ENCODE measurements around the gene SBF2.

The SBF2 gene

DNA sequence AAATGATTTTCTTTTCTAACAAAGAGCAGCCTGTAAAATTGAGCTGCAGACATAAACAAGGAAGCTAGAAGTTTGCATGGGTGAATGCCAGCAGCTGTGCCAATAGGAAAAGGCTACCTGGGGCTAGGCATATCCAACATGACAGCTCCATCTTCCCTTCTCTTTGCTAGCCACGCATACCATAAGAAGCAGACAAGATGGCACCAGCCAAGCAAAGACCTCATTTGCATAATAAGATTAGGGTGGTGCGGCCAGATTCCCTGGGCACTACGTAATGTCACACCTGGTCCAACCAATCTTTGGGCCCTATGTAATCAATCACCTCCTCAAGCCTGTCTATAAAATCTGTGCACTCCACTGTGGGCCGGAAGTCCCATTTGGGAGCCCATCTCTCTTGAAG is 521.8 kb downstream of the SBF2 start:
- Histone ChIP-seq H3K9me3 (no peaks in the 10 kb centered on the region), H3K27ac (no peak overlapping the region), H3K4me3 (ENCODE audit: low read depth in 1 of 2, low read length in 1 of 2) (no peak overlapping the region), H3K36me3 (no peaks in the 10 kb centered on the region), H3K27me3 (no peaks in the 10 kb centered on the region), H3K4me1 (ENCODE audit: control insufficient read depth in 1 of 2, insufficient read depth in 1 of 2, low read depth in 1 of 2, low read length in 1 of 2) (no peaks in the 10 kb centered on the region)
- no peak for TF ChIP-seq CTCF (IDR thresholded peaks at IDR 0.05)

DNA sequence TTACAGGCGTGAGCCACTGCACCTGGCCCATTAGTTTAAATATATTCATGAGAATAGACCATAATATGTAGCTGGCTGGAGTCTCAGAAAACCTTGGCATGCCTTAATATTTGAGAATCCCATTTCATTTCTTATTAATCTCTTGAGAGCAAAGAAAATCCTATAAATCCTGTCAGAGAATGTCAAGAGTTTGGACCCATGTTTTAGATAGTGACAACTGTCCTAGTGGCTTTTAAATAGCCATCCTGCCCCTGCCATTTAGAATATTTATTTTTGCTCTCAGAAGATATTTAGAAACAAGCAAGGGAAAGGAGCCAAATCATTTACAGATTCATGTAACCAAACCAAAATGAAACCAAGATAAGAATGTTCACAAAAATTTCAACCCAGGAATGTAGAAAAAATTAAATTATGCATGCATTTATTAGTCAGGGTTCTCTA is 522.9 kb downstream of the SBF2 start:
- no peak for TF ChIP-seq CTCF (IDR thresholded peaks at IDR 0.05)
- no peaks in the 10 kb centered on the region for H3K4me1 ChIP-seq (ENCODE audit: control insufficient read depth in 1 of 2, insufficient read depth in 1 of 2, low read depth in 1 of 2, low read length in 1 of 2)
- no peaks in the 10 kb centered on the region for H3K9me3 ChIP-seq

DNA sequence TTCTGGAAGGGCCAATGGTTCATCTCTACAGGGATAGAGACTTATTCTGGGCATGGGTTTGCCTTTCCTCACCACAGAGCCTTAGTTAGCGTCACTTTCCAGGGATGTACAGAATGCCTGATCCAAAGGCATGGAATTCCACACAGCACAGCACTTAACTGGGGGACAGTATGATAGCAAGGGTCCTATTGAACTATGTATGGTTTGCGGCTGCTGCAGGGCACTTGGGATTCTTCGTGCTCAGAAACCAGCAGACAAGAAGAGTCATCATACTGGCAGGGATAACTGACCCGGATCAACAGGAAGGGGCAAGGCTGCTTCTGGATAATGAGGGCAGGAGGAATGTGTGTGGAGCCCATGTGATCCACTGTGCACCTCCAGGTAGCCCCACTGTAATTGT is 524.4 kb downstream of the SBF2 start:
- Histone ChIP-seq H3K9me3 (no peaks in the 10 kb centered on the region), H3K27ac (no peak overlapping the region), H3K4me1 (ENCODE audit: control insufficient read depth in 1 of 2, insufficient read depth in 1 of 2, low read depth in 1 of 2, low read length in 1 of 2) (no peaks in the 10 kb centered on the region), H3K27me3 (no peaks in the 10 kb centered on the region), H3K36me3 (no peaks in the 10 kb centered on the region), H3K4me3 (ENCODE audit: low read depth in 1 of 2, low read length in 1 of 2) (no peak overlapping the region)
- TF ChIP-seq CTCF (IDR thresholded peaks at IDR 0.05), result no peak

More for the DNA sequence above, 522.9 kb downstream of the SBF2 start:
- Histone ChIP-seq H3K4me3 (ENCODE audit: low read depth in 1 of 2, low read length in 1 of 2) (no peak overlapping the region), H3K27me3 (no peaks in the 10 kb centered on the region), H3K36me3 (no peaks in the 10 kb centered on the region), H3K27ac (no peak overlapping the region)

DNA sequence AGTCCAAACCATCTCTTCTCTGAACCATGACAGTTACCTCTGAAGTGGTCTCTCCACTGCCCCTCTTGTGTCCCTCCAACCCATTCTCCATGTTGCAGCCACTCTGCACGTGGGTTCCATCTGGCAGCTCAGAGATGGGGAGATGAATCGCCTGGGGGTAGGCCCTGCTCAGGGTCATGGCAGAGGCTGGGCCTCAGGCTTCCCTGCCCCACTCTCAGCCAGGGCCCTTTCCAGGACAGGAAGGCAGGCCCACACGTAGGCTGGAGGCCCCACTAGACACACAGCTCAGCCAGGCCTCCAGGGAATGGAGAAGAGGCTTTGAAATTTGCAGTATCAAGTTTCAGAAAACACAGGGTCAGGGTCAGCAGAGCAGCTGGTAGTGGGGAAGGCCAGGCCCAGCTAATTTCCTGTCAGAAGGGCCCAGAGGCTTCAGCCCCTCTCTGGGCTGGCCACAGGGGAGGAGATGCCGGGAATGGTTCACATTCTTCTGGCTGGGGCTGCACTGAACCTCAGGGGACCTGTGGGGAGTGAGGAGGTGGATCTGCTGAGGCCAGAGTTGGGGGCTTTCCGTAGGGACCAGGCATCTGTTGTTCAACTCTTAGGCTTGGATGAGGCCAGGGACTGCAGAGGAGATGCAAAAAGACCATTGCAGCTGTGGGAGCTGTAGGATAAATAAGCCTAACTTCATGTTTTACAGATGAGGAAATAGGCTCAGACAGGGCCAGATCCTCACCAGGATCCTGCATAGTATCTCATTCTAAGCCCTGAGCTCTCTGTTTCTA is 528.5 kb downstream of the SBF2 start:
- Histone ChIP-seq H3K36me3 (no peaks in the 10 kb centered on the region), H3K4me3 (ENCODE audit: low read depth in 1 of 2, low read length in 1 of 2) (no peak overlapping the region), H3K27ac (no peak overlapping the region), H3K9me3 (no peaks in the 10 kb centered on the region), H3K27me3 (no peaks in the 10 kb centered on the region), H3K4me1 (ENCODE audit: control insufficient read depth in 1 of 2, insufficient read depth in 1 of 2, low read depth in 1 of 2, low read length in 1 of 2) (no peaks in the 10 kb centered on the region)
- TF ChIP-seq CTCF (IDR thresholded peaks at IDR 0.05), result no peak

DNA sequence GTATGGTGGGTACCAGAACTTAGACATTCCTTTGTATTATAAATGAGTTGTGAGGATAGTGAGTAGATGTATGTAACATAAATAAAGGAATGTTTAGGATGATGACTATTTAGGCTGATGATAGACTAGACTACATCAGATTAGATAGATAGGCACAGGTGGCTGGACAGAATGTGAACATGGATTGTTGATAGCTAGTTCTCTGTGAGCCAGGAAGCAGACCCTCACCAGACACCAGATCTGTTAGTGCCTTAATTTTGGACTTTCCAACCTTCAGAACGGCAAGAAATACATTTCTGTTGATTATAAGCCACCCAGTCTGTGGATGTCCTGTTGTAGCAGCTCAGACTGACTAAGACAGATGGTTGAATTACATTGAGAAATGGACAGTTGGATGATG is 530.7 kb downstream of the SBF2 start:
- Histone ChIP-seq H3K4me1 (ENCODE audit: control insufficient read depth in 1 of 2, insufficient read depth in 1 of 2, low read depth in 1 of 2, low read length in 1 of 2) (peaks cover 9% of the 10 kb centered on the region in 2 experiments), H3K9me3 (no peaks in the 10 kb centered on the region), H3K4me3 (ENCODE audit: low read depth in 1 of 2, low read length in 1 of 2) (no peak overlapping the region), H3K27me3 (peaks cover 12% of the 10 kb centered on the region), H3K27ac (no peak overlapping the region), H3K36me3 (no peaks in the 10 kb centered on the region)
- TF ChIP-seq CTCF (IDR thresholded peaks at IDR 0.05), result no peak
